Measurements from ENCODE around the gene PEX14. TPM values are rescaled to one million over a fixed set of nuclear protein-coding genes. Genes with fewer than 3 reads are reported as not detected.

Gene PEX14
- total and polyA plus RNA-seq, 9 of the 15 experiments (the other 6 are each of a cell fraction or from before 2014, with no cell fraction given) = 2.6 to 45.7 (median 22.7) TPM

GRCh38 chr1:10616696-10617095, 141.9 kb downstream of the PEX14 start (continued):
- no peak for TF ChIP-seq CCNT2 (IDR thresholded peaks at IDR 0.05; ENCODE audit: borderline replicate concordance, extremely low read depth, insufficient read length, low read depth, low read length)

- Histone ChIP-seq H3K27me3 (ENCODE audit: control insufficient read depth in 2 of 2, insufficient read depth in 2 of 2, low read length in 2 of 2) (no peaks in the 10 kb centered on the region), H3K9me3 (replicated peaks; ENCODE audit: control insufficient read depth, insufficient read depth, low read depth, low read length) (no peaks in the 10 kb centered on the region), H3K79me2 (ENCODE audit: control insufficient read depth, insufficient read depth, low read length) (no peaks in the 10 kb centered on the region), H4K20me1 (replicated peaks; ENCODE audit: control insufficient read depth, insufficient read depth, low read length) (0 out of 2 replicates have a peak, but pooled peaks cover 21% of the 10 kb centered on the region), H3K4me3 (no peak overlapping the region), H3K27ac (ENCODE audit: extremely low read depth, low read depth, low read length) (no peak overlapping the region), H3K9me1 (ENCODE audit: control insufficient read depth, insufficient read depth, low read length) (no peaks in the 10 kb centered on the region), H3K36me3 (ENCODE audit: control insufficient read depth, insufficient read depth, low read length) (peaks cover 7% of the 10 kb centered on the region; the same call in 2 of the 3 replicates), H3K4me1 (replicated peaks in 1 of 2; ENCODE audit: control insufficient read depth in 2 of 2, insufficient read depth in 2 of 2, low read length in 2 of 2) (no peaks in the 10 kb centered on the region), H2AFZ (ENCODE audit: low read depth, low read length) (no peak overlapping the region), H3K9ac (ENCODE audit: insufficient read depth in 1 of 2, low read depth in 2 of 2, low read length in 2 of 2) (no peak overlapping the region), H3K4me2 (ENCODE audit: insufficient read depth, low read length) (no peak overlapping the region)
- TF ChIP-seq FOXJ2 (tag; IDR thresholded peaks at IDR 0.05) = no peak
- no peak for TF ChIP-seq PRPF4 (IDR thresholded peaks at IDR 0.05; ENCODE audit: insufficient read depth, low read depth, low read length, poor library complexity, severe bottlenecking)
- TF ChIP-seq DLX4 (CRISPR knock-in tag; IDR thresholded peaks at IDR 0.05) = no peak
- no peak for TF ChIP-seq GABPA (tag; conservative IDR thresholded peaks at IDR 0.05; ENCODE audit: low read depth)
- TF ChIP-seq TGIF2 (CRISPR knock-in tag; IDR thresholded peaks at IDR 0.05) = no peak
- TF ChIP-seq ZNF232 (CRISPR knock-in tag; IDR thresholded peaks at IDR 0.05) = no peak
- TF ChIP-seq REST (IDR thresholded peaks at IDR 0.05; ENCODE audit: borderline replicate concordance) = no peak
- TF ChIP-seq REST (CRISPR knock-in tag; IDR thresholded peaks at IDR 0.05; ENCODE audit: low read depth) = no peak
- ChIA-PET CTCF (ENCODE audit: low intra/inter-chr PET ratio) (no interaction called here), POLR2A (no interaction called here)
- 69% methylated on average over 5 of the region's 5 CpGs for WGBS (ENCODE audit: insufficient coverage, low coverage, missing lambda C conversion rate)
- DNase-seq (ENCODE audit: extremely low read depth in 1 of 4, low spot score in 3 of 4) = no peak
- FAIRE-seq = no peak
- intact Hi-C loops (cut with micrococcal nuclease) = no loop called here
- in situ Hi-C loops (cut with MboI) = no loop called here
- no peak for ATAC-seq
- BruUV-seq (replicated peaks) = no TSS peak
Measured at GRCh38 chr1:10617318-10617717, 142.6 kb downstream of the PEX14 start.
